ENCODE results near the gene IL37. TPM values are rescaled to one million over a fixed set of nuclear protein-coding genes. Genes with fewer than 3 reads are reported as not detected.

Gene IL37
- total RNA-seq, 4 donors from 2014 or later, result not detected

- no peaks in the 10 kb centered on the region for H3K27me3 ChIP-seq
- TF ChIP-seq, protein P1, sequence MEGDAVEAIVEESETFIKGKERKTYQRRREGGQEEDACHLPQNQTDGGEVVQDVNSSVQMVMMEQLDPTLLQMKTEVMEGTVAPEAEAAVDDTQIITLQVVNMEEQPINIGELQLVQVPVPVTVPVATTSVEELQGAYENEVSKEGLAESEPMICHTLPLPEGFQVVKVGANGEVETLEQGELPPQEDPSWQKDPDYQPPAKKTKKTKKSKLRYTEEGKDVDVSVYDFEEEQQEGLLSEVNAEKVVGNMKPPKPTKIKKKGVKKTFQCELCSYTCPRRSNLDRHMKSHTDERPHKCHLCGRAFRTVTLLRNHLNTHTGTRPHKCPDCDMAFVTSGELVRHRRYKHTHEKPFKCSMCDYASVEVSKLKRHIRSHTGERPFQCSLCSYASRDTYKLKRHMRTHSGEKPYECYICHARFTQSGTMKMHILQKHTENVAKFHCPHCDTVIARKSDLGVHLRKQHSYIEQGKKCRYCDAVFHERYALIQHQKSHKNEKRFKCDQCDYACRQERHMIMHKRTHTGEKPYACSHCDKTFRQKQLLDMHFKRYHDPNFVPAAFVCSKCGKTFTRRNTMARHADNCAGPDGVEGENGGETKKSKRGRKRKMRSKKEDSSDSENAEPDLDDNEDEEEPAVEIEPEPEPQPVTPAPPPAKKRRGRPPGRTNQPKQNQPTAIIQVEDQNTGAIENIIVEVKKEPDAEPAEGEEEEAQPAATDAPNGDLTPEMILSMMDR (IDR thresholded peaks at IDR 0.05), result peak in 2 of 4 experiments; percentile 44 to 57
- no peak for TF ChIP-seq POLR2A (IDR thresholded peaks at IDR 0.05)
- ATAC-seq, result no peak
- H3K27ac ChIP-seq, result no peak overlapping the region
- H3K4me1 ChIP-seq, result no peaks in the 10 kb centered on the region
- no peaks in the 10 kb centered on the region for H3K9me3 ChIP-seq
- WGBS, 2 donors (ENCODE audit: low coverage in 1 of 2), result 43 to 53% methylated on average over 5 to 6 of the region's 6 CpGs
- H3K36me3 ChIP-seq, result no peaks in the 10 kb centered on the region
- H3K4me3 ChIP-seq, result no peak overlapping the region
These were observed 26.0 kb upstream of the IL37 start for GRCh38 chr2:112884869-112885505.

DNA sequence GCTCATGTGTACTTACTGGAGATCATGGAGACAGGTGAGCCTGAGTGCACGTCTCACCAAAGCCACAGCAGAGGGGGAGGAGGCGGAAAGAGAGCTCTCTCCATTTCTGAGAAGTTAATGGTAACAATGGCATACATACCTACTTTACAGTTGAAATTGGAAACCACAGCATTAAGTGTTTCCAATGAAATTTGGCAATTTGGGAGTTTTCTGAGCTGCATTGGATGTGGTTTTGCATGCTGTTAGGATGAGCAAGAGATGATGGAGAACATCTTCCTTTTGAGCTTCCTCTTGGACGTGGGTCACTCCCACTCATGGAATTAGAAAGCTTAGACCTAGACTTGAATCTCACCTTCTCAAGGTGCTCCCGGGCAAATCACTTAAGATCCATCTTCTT, 25.5 kb upstream of the IL37 start:
- ATAC-seq, result no peak
- Histone ChIP-seq H3K36me3 (no peaks in the 10 kb centered on the region), H3K9me3 (no peaks in the 10 kb centered on the region), H3K4me3 (no peak overlapping the region), H3K4me1 (no peaks in the 10 kb centered on the region), H3K27ac (no peak overlapping the region), H3K27me3 (no peaks in the 10 kb centered on the region)
- TF ChIP-seq, protein P1 (IDR thresholded peaks at IDR 0.05), result no peak
- TF ChIP-seq EP300 (IDR thresholded peaks at IDR 0.05) (no peak), POLR2AphosphoS5 (IDR thresholded peaks at IDR 0.05) (no peak), POLR2A (IDR thresholded peaks at IDR 0.05) (no peak)
- WGBS, 2 donors (ENCODE audit: low coverage in 1 of 2), result 69 to 79% methylated on average over 4 of the region's 4 CpGs

DNA sequence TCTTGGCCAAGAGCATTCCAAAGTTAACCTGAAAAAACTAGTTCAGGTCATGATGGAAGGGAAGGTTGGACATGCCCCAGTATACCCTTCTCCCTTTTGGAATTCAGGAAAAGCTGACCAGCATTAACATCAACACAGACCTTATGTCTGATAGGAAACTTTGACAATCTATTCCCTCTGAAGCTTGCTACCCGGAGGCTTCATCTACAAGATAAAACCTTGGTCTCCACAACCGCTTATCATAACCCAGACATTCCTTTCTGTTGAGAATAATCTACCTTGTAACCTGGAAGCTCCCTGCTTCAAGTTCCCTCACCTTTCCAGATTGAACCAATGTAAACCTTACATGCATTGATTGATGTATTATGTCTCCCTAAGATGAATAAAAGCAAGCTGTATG, 24.7 kb upstream of the IL37 start:
- H3K27ac ChIP-seq, result no peak overlapping the region
- no peak for ATAC-seq
- WGBS, 2 donors (ENCODE audit: low coverage in 1 of 2), result 86 to 89% methylated on average over 2 of the region's 2 CpGs

DNA sequence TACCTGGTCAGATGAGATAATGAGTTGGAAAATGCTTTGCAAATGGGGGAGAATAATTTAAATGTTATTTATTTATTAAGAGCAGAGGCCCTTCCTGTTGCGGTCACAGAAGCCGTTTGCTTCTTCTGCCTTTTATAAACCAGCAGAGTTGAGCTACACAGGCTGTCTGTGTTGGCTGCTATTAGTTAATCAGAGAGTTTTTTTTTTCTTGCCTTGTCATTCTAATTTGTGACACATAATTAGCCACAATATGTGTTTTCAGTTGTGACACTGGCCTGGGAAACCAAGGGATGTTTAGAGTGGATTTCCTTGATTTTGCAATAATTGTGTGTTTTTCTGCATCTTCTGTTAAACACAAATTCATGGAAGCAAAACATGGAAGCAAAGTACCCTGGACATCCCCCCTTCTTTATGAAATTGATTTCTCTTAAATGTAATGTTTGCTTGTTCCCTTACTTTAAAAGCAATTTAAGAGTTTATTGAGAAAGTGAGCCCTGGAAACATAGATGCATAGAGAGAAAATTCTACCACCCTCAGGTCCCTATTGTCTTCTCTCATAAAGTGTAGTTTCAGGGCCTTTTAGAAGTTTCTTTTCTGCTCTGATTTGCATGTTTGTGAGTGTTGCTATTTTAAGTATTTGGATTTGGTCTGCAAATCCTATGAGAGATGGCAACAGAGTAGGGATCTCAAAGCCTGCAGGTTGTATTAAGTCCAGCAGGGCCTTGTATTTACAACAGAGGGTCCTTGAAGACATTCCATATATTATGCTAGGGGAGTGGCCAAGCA, 22.8 kb upstream of the IL37 start:
- H3K4me3 ChIP-seq, result no peak overlapping the region
- no peak for ATAC-seq
- H3K4me1 ChIP-seq, result no peaks in the 10 kb centered on the region
- H3K27me3 ChIP-seq, result no peaks in the 10 kb centered on the region
- TF ChIP-seq POLR2AphosphoS5 (IDR thresholded peaks at IDR 0.05) (no peak), POLR2A (IDR thresholded peaks at IDR 0.05) (no peak), EP300 (IDR thresholded peaks at IDR 0.05) (no peak)
- TF ChIP-seq, protein P1 (IDR thresholded peaks at IDR 0.05), result no peak
- 68 to 69% methylated on average over 2 of the region's 2 CpGs for WGBS, 2 donors (ENCODE audit: low coverage in 1 of 2)
- no peaks in the 10 kb centered on the region for H3K9me3 ChIP-seq
- H3K36me3 ChIP-seq, result no peaks in the 10 kb centered on the region
- H3K27ac ChIP-seq, result no peak overlapping the region

More for the DNA sequence above, 24.7 kb upstream of the IL37 start:
- Histone ChIP-seq H3K9me3 (no peaks in the 10 kb centered on the region), H3K4me1 (no peaks in the 10 kb centered on the region), H3K36me3 (no peaks in the 10 kb centered on the region), H3K27me3 (no peaks in the 10 kb centered on the region), H3K4me3 (no peak overlapping the region)
- TF ChIP-seq EP300 (IDR thresholded peaks at IDR 0.05) (no peak), POLR2AphosphoS5 (IDR thresholded peaks at IDR 0.05) (no peak), POLR2A (IDR thresholded peaks at IDR 0.05) (no peak)
- TF ChIP-seq, protein P1 (IDR thresholded peaks at IDR 0.05), result no peak

- 94 to 100% methylated on average over 1 of the region's 1 CpG for WGBS, 2 donors (ENCODE audit: low coverage in 1 of 2)
- no peaks in the 10 kb centered on the region for H3K27me3 ChIP-seq
- no peak overlapping the region for H3K4me3 ChIP-seq
- no peaks in the 10 kb centered on the region for H3K9me3 ChIP-seq
- ATAC-seq, result no peak
- no peaks in the 10 kb centered on the region for H3K36me3 ChIP-seq
- H3K4me1 ChIP-seq, result no peaks in the 10 kb centered on the region
- no peak for TF ChIP-seq POLR2AphosphoS5 (IDR thresholded peaks at IDR 0.05)
- no peak for TF ChIP-seq EP300 (IDR thresholded peaks at IDR 0.05)
- TF ChIP-seq, protein P1 (IDR thresholded peaks at IDR 0.05), result no peak
- TF ChIP-seq POLR2A (IDR thresholded peaks at IDR 0.05), result no peak
- H3K27ac ChIP-seq, result no peak overlapping the region
These were observed 21.0 kb upstream of the IL37 start for GRCh38 chr2:112889976-112890375.

Data from gastroesophageal sphincter (tissue), 4 donors.